HEK293T (cell line): ENCODE data around the gene HEYL.
A peak's percentile ranks its signal among the peaks of the same experiment; 100 is the strongest.

ENCODE experiments used
- CTCF ChIA-PET: fragments of 350-600 bp; formaldehyde crosslinking; extraction: SDS; loops from one replicate; lab custom pipeline; 2021; ENCODE audit warnings: antibody characterized with exemption, inconsistent platforms; lab: Yijun Ruan, JAX
- POLR2A ChIA-PET: fragments of 350-600 bp; formaldehyde crosslinking; extraction: SDS; loops from one replicate; lab custom pipeline; 2020; ENCODE audit warnings: antibody characterized with exemption, inconsistent platforms; lab: Yijun Ruan, JAX
- DNase-seq: peaks from one replicate; pipeline ENCODE4 v3.0.0; 2012; ENCODE audit warnings: mixed read lengths; ENCODE audit errors: extremely low spot score
- ARNT ChIP-seq: fragments of 450-650 bp; IDR thresholded peaks from 2 replicates; pipeline ENCODE4 v1.6.1; 2017; ENCODE audit warnings: mild to moderate bottlenecking
- BHLHE40 ChIP-seq: fragments of 450-650 bp; IDR thresholded peaks from 2 replicates; pipeline ENCODE4 v1.6.1; 2016; ENCODE audit warnings: mild to moderate bottlenecking, moderate library complexity, borderline replicate concordance
- CTBP1 ChIP-seq: fragments of 450-650 bp; IDR thresholded peaks from 2 replicates; pipeline ENCODE4 v1.6.1; 2016; ENCODE audit warnings: borderline replicate concordance
- ELF4 ChIP-seq: fragments of 450-650 bp; IDR thresholded peaks from 2 replicates; pipeline ENCODE4 v1.6.1; 2017; ENCODE audit warnings: antibody characterized with exemption
- FOXA1 ChIP-seq: fragments of 450-650 bp; IDR thresholded peaks from 2 replicates; pipeline ENCODE4 v1.6.1; 2016; ENCODE audit warnings: mild to moderate bottlenecking
- FOXK2 ChIP-seq: fragments of 450-650 bp; IDR thresholded peaks from 2 replicates; pipeline ENCODE4 v1.6.1; 2016; ENCODE audit warnings: mild to moderate bottlenecking
- FOXM1 ChIP-seq: fragments of 450-650 bp; IDR thresholded peaks from 2 replicates; pipeline ENCODE4 v1.6.1; 2017; ENCODE audit warnings: mild to moderate bottlenecking, borderline replicate concordance
- HDGF ChIP-seq: fragments of 450-650 bp; IDR thresholded peaks from 2 replicates; pipeline ENCODE4 v1.6.1; 2017; ENCODE audit warnings: antibody characterized with exemption, borderline replicate concordance
- L3MBTL2 ChIP-seq: fragments of 450-650 bp; conservative IDR thresholded peaks from 2 replicates; pipeline ENCODE4 v1.6.1; 2016; ENCODE audit warnings: mild to moderate bottlenecking
- LEF1 ChIP-seq: fragments of 450-650 bp; IDR thresholded peaks from 2 replicates; pipeline ENCODE4 v1.6.1; 2017; ENCODE audit warnings: mild to moderate bottlenecking, borderline replicate concordance
- NFRKB ChIP-seq: fragments of 450-650 bp; IDR thresholded peaks from 2 replicates; pipeline ENCODE4 v1.6.1; 2016; ENCODE audit warnings: mild to moderate bottlenecking, moderate library complexity
- PKNOX1 ChIP-seq: fragments of 450-650 bp; IDR thresholded peaks from 2 replicates; pipeline ENCODE4 v1.6.1; 2016
- SP1 ChIP-seq: fragments of 450-650 bp; IDR thresholded peaks from 2 replicates; pipeline ENCODE4 v1.6.1; 2017
- SUZ12 ChIP-seq: fragments of 450-650 bp; IDR thresholded peaks from 2 replicates; pipeline ENCODE4 v1.6.1; 2016; ENCODE audit warnings: mild to moderate bottlenecking
- TARDBP ChIP-seq: fragments of 450-650 bp; IDR thresholded peaks from 2 replicates; pipeline ENCODE4 v1.6.1; 2016
- ZNF384 ChIP-seq: fragments of 450-650 bp; IDR thresholded peaks from 2 replicates; pipeline ENCODE4 v1.6.1; 2016

The HEYL gene

GRCh38 chr1:39671433-39671792, 32.0 kb upstream of the HEYL start:
- ChIA-PET CTCF (interaction anchor here (0.6 to 6.7 kb wide), 6 partner anchors 13 to 1716 kb away, joined by 3 to 79 read pairs (median 10); no protein-coding TSS in a partner anchor), POLR2A (interaction anchor here (0.9 to 5.3 kb wide), 5 partner anchors 10 to 112 kb away, joined by 3 to 34 read pairs (median 6); partner anchors contain the start of gene PPIE)
- peak; percentile 39 for DNase-seq
- no peak for TF ChIP-seq LEF1
- no peak for TF ChIP-seq SP1
- no peak for TF ChIP-seq CTBP1
- no peak for TF ChIP-seq FOXA1
- TF ChIP-seq SUZ12, result no peak
- no peak for TF ChIP-seq PKNOX1
- no peak for TF ChIP-seq NFRKB
- no peak for TF ChIP-seq L3MBTL2

GRCh38 chr1:39670689-39671088, 31.2 kb upstream of the HEYL start:
- TF ChIP-seq SP1 (no peak), TARDBP (no peak), CTBP1 (no peak), NFRKB (no peak), ZNF384 (no peak), BHLHE40 (no peak), FOXA1 (no peak), ARNT (no peak), SUZ12 (no peak), L3MBTL2 (no peak), LEF1 (no peak), ELF4 (no peak), HDGF (no peak), PKNOX1 (no peak), FOXM1 (no peak), FOXK2 (no peak)
- DNase-seq, result no peak
- ChIA-PET POLR2A (interaction anchor here (1.5 to 5.3 kb wide), 4 partner anchors 10 to 68 kb away, joined by 5 to 34 read pairs (median 8); partner anchors contain the start of gene PPIE), CTCF (interaction anchor here (0.6 to 6.7 kb wide), 6 partner anchors 12 to 362 kb away, joined by 3 to 79 read pairs (median 5); partner anchors contain the start of gene HEYL)

GRCh38 chr1:39668894-39669293, 29.5 kb upstream of the HEYL start:
- no peak for DNase-seq
- ChIA-PET POLR2A (interaction anchor here (1.5 to 5.3 kb wide), 2 partner anchors 10 to 63 kb away, joined by 3 to 34 read pairs; no protein-coding TSS in a partner anchor), CTCF (interaction anchor here (1.2 to 6.7 kb wide), 2 partner anchors 10 to 131 kb away, joined by 3 to 79 read pairs; no protein-coding TSS in a partner anchor)
- no peak for TF ChIP-seq PKNOX1
- no peak for TF ChIP-seq HDGF
- TF ChIP-seq FOXM1, result no peak
- no peak for TF ChIP-seq LEF1
- TF ChIP-seq CTBP1, result no peak
- TF ChIP-seq BHLHE40, result no peak
- TF ChIP-seq TARDBP, result no peak
- no peak for TF ChIP-seq SP1

GRCh38 chr1:39668111-39668510, 28.7 kb upstream of the HEYL start:
- POLR2A ChIA-PET, result no interaction called here
- TF ChIP-seq FOXK2 (no peak), FOXA1 (no peak), L3MBTL2 (no peak), TARDBP (no peak), SP1 (no peak), ARNT (no peak), CTBP1 (no peak), BHLHE40 (no peak), SUZ12 (no peak), HDGF (no peak), ZNF384 (no peak), LEF1 (no peak), ELF4 (no peak)
- DNase-seq, result no peak
- CTCF ChIA-PET, result interaction anchor here (1.0 to 6.7 kb wide), 3 partner anchors 9 to 62 kb away, joined by 3 to 79 read pairs (median 13); no protein-coding TSS in a partner anchor

GRCh38 chr1:39666772-39667171, 27.3 kb upstream of the HEYL start:
- POLR2A ChIA-PET, result no interaction called here
- no peak for TF ChIP-seq SP1
- no peak for TF ChIP-seq BHLHE40
- no peak for TF ChIP-seq L3MBTL2
- no peak for TF ChIP-seq NFRKB
- TF ChIP-seq FOXM1, result no peak
- no peak for TF ChIP-seq ARNT
- TF ChIP-seq HDGF, result no peak
- DNase-seq, result no peak
- CTCF ChIA-PET, result interaction anchor here (0.6 to 2.6 kb wide), 3 partner anchors 9 to 38 kb away, joined by 5 to 13 read pairs (median 7); no protein-coding TSS in a partner anchor

GRCh38 chr1:39663559-39663958, 24.1 kb upstream of the HEYL start:
- CTCF ChIA-PET, result no interaction called here
- no peak for TF ChIP-seq PKNOX1
- no peak for TF ChIP-seq NFRKB
- no peak for TF ChIP-seq FOXM1
- no peak for TF ChIP-seq HDGF
- TF ChIP-seq ELF4, result no peak
- POLR2A ChIA-PET, result no interaction called here
- DNase-seq, result no peak
